ENCODE results near the gene OR6S1. TPM values are rescaled to one million over a fixed set of nuclear protein-coding genes. Genes with fewer than 3 reads are reported as not detected.
A peak's percentile ranks its signal among the peaks of the same experiment; 100 is the strongest.
"Not testable (repeated sequence)": the region's sequence is repeated elsewhere in the genome, so short reads cannot be mapped to it uniquely, and the experiment has no call there.

The OR6S1 gene
- total RNA-seq, 1 donor from 2014 or later: not detected

DNA sequence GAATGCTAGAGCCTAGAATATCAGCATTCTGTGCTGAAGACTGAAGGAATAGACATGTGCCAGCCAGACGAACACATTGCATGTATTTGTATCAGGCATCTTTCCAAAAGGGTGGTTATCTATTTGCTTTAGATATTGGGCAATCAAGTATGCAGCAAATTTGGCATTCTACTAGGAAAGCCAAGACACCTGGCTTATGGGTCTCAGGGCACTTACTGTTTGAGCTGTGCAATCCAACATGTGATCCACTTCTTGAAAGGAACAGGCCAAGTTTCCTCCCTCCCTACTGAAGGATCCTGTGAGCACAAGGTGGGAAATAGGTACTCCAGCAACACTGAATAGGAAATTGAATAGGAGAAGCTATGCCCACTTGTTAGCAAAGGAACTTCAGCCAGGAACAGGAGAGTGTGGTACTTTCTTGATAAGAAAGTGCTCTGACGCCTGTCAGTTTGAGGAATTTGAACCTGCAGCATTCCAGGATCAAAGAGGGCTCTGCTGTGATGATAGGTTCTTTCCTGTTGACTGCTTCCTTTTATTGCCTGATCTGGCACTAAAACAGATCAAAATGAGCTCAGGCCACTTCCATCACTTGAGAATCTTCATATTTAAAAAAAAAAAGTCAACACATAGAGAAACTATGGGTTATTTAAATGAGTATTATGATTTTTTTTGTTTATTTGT, 20.6 kb downstream of the OR6S1 start:
- DNase-seq (ENCODE audit: low spot score): no peak
- H3K4me1 Mint-ChIP-seq (ENCODE audit: low read depth): peaks cover 43% of the 10 kb centered on the region
- intact Hi-C loops (cut with micrococcal nuclease): no loop called here
- peaks cover 22% of the 10 kb centered on the region for H3K27me3 Mint-ChIP-seq (ENCODE audit: low read depth)
- H3K36me3 Mint-ChIP-seq (ENCODE audit: low read depth): peaks cover 3% of the 10 kb centered on the region
- H3K27ac Mint-ChIP-seq: no peak overlapping the region
- no peaks in the 10 kb centered on the region for H3K9me3 Mint-ChIP-seq
- no peak overlapping the region for H3K4me3 Mint-ChIP-seq (ENCODE audit: low read depth)

DNA sequence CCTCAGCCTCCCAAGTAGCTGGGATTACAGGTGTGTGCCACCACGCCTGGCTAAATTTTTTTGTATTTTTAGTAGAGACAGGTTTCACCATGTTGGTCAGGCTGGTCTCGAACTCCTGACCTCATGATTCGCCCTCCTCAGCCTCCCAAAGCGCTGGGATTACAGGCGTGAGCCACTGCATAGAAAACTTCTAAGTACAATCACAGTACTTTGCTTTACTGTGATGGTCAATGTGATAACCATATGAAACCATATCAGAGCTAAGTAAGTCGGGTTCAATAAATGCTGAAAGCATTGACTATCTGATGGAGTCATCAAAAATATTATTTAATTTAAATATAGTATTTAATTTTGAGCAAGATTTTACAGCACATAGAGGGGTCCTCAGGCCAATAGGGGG, 21.8 kb downstream of the OR6S1 start:
- H3K27ac Mint-ChIP-seq; H3K9me3 Mint-ChIP-seq; DNase-seq (ENCODE audit: low spot score); H3K36me3 Mint-ChIP-seq (ENCODE audit: low read depth); intact Hi-C loops (cut with micrococcal nuclease); H3K4me3 Mint-ChIP-seq (ENCODE audit: low read depth): not testable (repeated sequence)
- H3K4me1 Mint-ChIP-seq (ENCODE audit: low read depth): peaks cover 31% of the 10 kb centered on the region
- H3K27me3 Mint-ChIP-seq (ENCODE audit: low read depth): peaks cover 12% of the 10 kb centered on the region

- Mint-ChIP-seq H3K9me3 (no peaks in the 10 kb centered on the region), H3K36me3 (ENCODE audit: low read depth) (peaks cover 3% of the 10 kb centered on the region), H3K27me3 (ENCODE audit: low read depth) (peaks cover 9% of the 10 kb centered on the region), H3K27ac (no peak overlapping the region), H3K4me3 (ENCODE audit: low read depth) (no peak overlapping the region), H3K4me1 (ENCODE audit: low read depth) (peaks cover 24% of the 10 kb centered on the region)
- intact Hi-C loops (cut with micrococcal nuclease): no loop called here
- no peak for DNase-seq (ENCODE audit: low spot score)
These were observed 23.2 kb downstream of the OR6S1 start for GRCh38 chr14:20618271-20618749.

DNA sequence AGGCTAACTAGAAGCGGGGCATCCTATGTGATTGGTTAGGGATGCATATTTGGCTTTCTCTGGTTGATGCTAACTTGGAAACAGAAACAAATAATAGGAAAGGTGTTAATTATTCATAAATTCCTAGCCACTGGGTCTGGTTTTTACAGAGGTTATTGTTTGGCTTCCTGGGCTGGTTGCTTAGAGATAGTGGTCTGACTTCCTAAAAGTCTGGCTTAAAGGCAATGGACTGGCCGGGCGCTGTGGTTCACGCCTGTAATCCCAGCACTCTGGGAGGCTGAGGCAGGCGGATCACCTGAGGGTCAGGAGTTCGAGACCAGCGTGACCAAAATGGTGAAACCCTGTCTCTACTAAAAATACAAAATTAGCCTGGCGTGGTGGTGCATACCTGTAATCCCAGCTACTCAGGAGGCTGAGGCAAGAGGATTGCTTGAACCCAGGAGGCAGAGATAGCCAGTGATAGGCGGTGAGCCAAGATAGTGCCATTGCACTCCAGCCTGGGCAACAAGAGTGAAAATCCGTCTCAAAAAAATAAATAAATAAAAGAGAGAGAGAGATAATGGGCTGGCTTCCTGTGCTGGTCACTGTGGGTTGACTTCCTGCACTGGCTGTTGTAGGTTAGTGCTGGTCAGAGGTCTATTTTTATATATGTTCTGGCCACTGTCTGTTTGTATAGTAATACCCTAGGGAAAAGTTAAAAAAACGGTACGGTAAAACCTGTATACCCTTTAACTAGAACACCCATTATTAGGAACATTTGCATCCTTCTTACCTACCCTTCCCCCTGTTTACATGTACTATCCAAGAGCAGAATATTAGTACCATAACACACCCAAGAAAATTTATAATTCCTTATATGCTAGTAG, 24.1 kb downstream of the OR6S1 start:
- DNase-seq (ENCODE audit: low spot score): no peak
- Mint-ChIP-seq H3K9me3 (no peaks in the 10 kb centered on the region), H3K36me3 (ENCODE audit: low read depth) (peaks cover 3% of the 10 kb centered on the region), H3K4me1 (ENCODE audit: low read depth) (peaks cover 15% of the 10 kb centered on the region), H3K27me3 (ENCODE audit: low read depth) (peaks cover 9% of the 10 kb centered on the region), H3K4me3 (ENCODE audit: low read depth) (no peak overlapping the region), H3K27ac (no peak overlapping the region)
- intact Hi-C loops (cut with micrococcal nuclease): no loop called here

DNA sequence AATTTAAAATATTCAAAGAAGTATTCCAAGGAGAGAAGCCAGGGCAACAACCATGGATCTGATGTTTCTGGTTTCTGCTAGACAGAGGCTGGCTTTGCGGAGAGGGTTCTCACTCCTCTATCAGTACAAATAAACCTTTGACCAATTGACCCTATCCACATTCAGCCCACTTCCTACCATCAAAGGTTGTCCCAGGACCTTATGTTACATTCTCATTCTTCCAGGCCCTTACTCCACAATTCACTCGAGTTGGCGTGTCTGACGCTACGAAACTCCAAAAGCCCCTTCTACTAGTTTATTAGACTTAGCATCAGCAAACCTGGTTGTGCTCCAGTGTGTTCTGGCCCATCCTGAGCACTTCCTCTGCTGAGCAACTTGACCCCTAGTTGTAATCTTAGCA, 25.5 kb downstream of the OR6S1 start:
- intact Hi-C loops (cut with micrococcal nuclease): no loop called here
- DNase-seq (ENCODE audit: low spot score): no peak
- H3K9me3 Mint-ChIP-seq: no peaks in the 10 kb centered on the region
- H3K27me3 Mint-ChIP-seq (ENCODE audit: low read depth): peaks cover 9% of the 10 kb centered on the region
- no peak overlapping the region for H3K4me3 Mint-ChIP-seq (ENCODE audit: low read depth)
- peaks cover 14% of the 10 kb centered on the region for H3K4me1 Mint-ChIP-seq (ENCODE audit: low read depth)
- no peaks in the 10 kb centered on the region for H3K36me3 Mint-ChIP-seq (ENCODE audit: low read depth)
- H3K27ac Mint-ChIP-seq: no peak overlapping the region

- Mint-ChIP-seq H3K36me3 (ENCODE audit: low read depth) (no peaks in the 10 kb centered on the region), H3K4me1 (ENCODE audit: low read depth) (peaks cover 14% of the 10 kb centered on the region), H3K9me3 (no peaks in the 10 kb centered on the region), H3K27ac (peak overlapping the region; percentile 18), H3K4me3 (ENCODE audit: low read depth) (no peak overlapping the region), H3K27me3 (ENCODE audit: low read depth) (peaks cover 8% of the 10 kb centered on the region)
- intact Hi-C loops (cut with micrococcal nuclease): no loop called here
- no peak for DNase-seq (ENCODE audit: low spot score)
These were observed 27.3 kb downstream of the OR6S1 start for GRCh38 chr14:20614038-20614840.

DNA sequence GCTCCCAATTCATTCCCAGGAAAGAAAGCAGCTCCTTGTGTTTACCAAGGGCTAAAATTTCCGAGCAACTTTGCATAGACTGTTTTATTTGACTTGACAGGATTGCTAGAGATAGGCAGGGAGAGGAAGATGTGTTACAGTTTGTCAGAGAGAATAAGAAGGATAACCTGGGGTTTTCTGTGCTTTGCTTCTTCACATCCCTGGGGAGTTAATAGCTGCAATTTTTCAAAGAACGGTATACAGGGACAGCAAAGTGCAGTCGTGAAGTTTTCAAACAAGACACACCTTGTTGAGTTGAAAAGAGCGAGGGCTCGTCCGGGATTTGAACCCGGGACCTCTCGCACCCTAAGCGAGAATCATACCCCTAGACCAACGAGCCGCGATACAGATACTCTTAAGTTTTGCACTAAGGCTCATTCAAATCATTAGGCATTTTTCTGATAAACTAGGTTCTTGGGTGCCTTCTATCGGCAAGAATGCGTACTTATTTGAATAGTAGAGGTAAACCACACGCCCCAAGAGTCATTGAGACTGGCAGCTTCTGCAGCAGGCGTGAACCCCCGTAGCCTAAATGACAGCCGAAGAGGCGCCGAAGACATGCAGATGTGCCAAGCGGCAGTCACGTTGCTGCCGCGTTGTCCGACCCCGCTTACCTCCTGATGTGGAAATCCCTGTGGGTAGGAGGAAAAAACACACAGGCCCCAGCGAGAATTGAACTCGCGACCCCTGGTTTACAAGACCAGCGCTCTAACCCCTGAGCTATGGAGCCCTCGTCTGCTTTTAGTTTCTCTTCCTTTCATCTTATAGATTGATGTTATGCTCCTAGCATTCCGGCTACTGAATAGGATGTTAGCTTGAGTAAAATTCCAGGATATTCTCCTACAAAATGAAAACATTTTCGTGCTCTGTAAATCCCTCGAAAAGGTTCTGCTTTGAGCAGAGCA, 28.1 kb downstream of the OR6S1 start:
- Mint-ChIP-seq H3K9me3 (no peaks in the 10 kb centered on the region), H3K27me3 (ENCODE audit: low read depth) (peaks cover 2% of the 10 kb centered on the region), H3K4me1 (ENCODE audit: low read depth) (peaks cover 14% of the 10 kb centered on the region), H3K27ac (no peak overlapping the region), H3K4me3 (ENCODE audit: low read depth) (no peak overlapping the region), H3K36me3 (ENCODE audit: low read depth) (no peaks in the 10 kb centered on the region)
- intact Hi-C loops (cut with micrococcal nuclease): loop anchor here (1.0 to 2.0 kb wide), 9 partner anchors 12 to 280 kb away; partner anchors contain the start of genes APEX1, CCNB1IP1, OSGEP and PARP2
- peak; percentile 83 for DNase-seq (ENCODE audit: low spot score)

- Mint-ChIP-seq H3K27me3 (ENCODE audit: low read depth) (no peaks in the 10 kb centered on the region), H3K27ac (no peak overlapping the region), H3K36me3 (ENCODE audit: low read depth) (no peaks in the 10 kb centered on the region), H3K4me3 (ENCODE audit: low read depth) (no peak overlapping the region), H3K9me3 (no peaks in the 10 kb centered on the region), H3K4me1 (ENCODE audit: low read depth) (peaks cover 10% of the 10 kb centered on the region)
- intact Hi-C loops (cut with micrococcal nuclease): loop anchor here (2.0 kb wide), 1 partner anchor 158 kb away; the partner anchor contains the start of genes APEX1 and OSGEP
- DNase-seq (ENCODE audit: low spot score): no peak
These were observed 29.1 kb downstream of the OR6S1 start for GRCh38 chr14:20612403-20612802.

GRCh38 chr14:20611277-20611676, 30.2 kb downstream of the OR6S1 start:
- no peaks in the 10 kb centered on the region for H3K27me3 Mint-ChIP-seq (ENCODE audit: low read depth)
- no peak overlapping the region for H3K4me3 Mint-ChIP-seq (ENCODE audit: low read depth)
- peaks cover 7% of the 10 kb centered on the region for H3K4me1 Mint-ChIP-seq (ENCODE audit: low read depth)
- intact Hi-C loops (cut with micrococcal nuclease): no loop called here
- no peak for DNase-seq (ENCODE audit: low spot score)
- H3K9me3 Mint-ChIP-seq: no peaks in the 10 kb centered on the region
- H3K27ac Mint-ChIP-seq: no peak overlapping the region
- H3K36me3 Mint-ChIP-seq (ENCODE audit: low read depth): no peaks in the 10 kb centered on the region

GRCh38 chr14:20610002-20610765, 31.3 kb downstream of the OR6S1 start:
- H3K27ac Mint-ChIP-seq: no peak overlapping the region
- no peaks in the 10 kb centered on the region for H3K9me3 Mint-ChIP-seq
- no peaks in the 10 kb centered on the region for H3K27me3 Mint-ChIP-seq (ENCODE audit: low read depth)
- no peak overlapping the region for H3K4me3 Mint-ChIP-seq (ENCODE audit: low read depth)
- intact Hi-C loops (cut with micrococcal nuclease): no loop called here
- no peaks in the 10 kb centered on the region for H3K36me3 Mint-ChIP-seq (ENCODE audit: low read depth)
- peak; percentile 57 for DNase-seq (ENCODE audit: low spot score)
- H3K4me1 Mint-ChIP-seq (ENCODE audit: low read depth): peaks cover 7% of the 10 kb centered on the region

GRCh38 chr14:20609215-20610001, 32.1 kb downstream of the OR6S1 start:
- H3K27me3 Mint-ChIP-seq (ENCODE audit: low read depth): no peaks in the 10 kb centered on the region
- H3K4me3 Mint-ChIP-seq (ENCODE audit: low read depth): no peak overlapping the region
- peaks cover 4% of the 10 kb centered on the region for H3K4me1 Mint-ChIP-seq (ENCODE audit: low read depth)
- peak; percentile 60 for DNase-seq (ENCODE audit: low spot score)
- H3K9me3 Mint-ChIP-seq: no peaks in the 10 kb centered on the region
- H3K27ac Mint-ChIP-seq: no peak overlapping the region
- no peaks in the 10 kb centered on the region for H3K36me3 Mint-ChIP-seq (ENCODE audit: low read depth)
- intact Hi-C loops (cut with micrococcal nuclease): loop anchor here (1.0 to 2.0 kb wide), 4 partner anchors 78 to 282 kb away; partner anchors contain the start of gene PNP

Data from activated T-helper 2 cell treated with anti-CD3 and anti-CD28 coated beads, Interferon-gamma antibody, Interleukin-2, Interleukin-4, amounts not matched to agents 10 μg/mL and 5 μg/mL and 100 μg/mL, durations not matched to agents 14 hours and 24 hours and 36 hours (primary cell).